Upper lobe of left lung (tissue), 4 donors: ENCODE measurements around the gene CST9L.

Source experiments
- POLR2A ChIP-seq, 4 donors: fragments of 450-650 bp; IDR thresholded peaks; one replicate each; pipeline ENCODE4 v1.5.1; 2016 to 2017; ENCODE audit warnings: antibody characterized with exemption in 4 of 4, mild to moderate bottlenecking in 2 of 4
- TF ChIP-seq, protein P1 (sequence below), 6 experiments: fragments of 450-650 bp in 4 of 6; fragments of 200-600 bp in 2 of 6; sonication (generic) in 2 of 6; IDR thresholded peaks; one replicate each; pipeline ENCODE4 v1.5.1; 2016 to 2019; ENCODE audit warnings: antibody characterized with exemption in 6 of 6

DNA sequence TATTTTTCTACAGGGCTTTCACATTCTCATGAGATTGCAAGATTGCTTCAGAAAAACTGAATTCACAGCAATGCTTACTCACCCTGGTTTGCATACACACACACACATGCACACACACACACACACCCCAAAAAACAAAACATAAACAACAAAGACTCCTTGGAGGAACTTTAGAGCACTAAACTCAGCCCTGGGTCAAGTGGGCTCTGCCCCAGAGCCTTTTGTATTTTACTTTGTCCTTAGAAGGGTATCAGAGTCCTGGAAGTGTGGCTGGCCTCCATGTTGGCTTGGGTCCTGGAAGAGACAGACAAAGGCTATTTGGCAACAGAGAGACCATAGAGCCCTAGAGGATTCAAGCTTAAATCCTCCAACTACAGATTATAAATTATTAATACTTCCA, 45.4 kb upstream of the CST9L start:
- TF ChIP-seq, protein P1, sequence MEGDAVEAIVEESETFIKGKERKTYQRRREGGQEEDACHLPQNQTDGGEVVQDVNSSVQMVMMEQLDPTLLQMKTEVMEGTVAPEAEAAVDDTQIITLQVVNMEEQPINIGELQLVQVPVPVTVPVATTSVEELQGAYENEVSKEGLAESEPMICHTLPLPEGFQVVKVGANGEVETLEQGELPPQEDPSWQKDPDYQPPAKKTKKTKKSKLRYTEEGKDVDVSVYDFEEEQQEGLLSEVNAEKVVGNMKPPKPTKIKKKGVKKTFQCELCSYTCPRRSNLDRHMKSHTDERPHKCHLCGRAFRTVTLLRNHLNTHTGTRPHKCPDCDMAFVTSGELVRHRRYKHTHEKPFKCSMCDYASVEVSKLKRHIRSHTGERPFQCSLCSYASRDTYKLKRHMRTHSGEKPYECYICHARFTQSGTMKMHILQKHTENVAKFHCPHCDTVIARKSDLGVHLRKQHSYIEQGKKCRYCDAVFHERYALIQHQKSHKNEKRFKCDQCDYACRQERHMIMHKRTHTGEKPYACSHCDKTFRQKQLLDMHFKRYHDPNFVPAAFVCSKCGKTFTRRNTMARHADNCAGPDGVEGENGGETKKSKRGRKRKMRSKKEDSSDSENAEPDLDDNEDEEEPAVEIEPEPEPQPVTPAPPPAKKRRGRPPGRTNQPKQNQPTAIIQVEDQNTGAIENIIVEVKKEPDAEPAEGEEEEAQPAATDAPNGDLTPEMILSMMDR (IDR thresholded peaks at IDR 0.05): no peak
- TF ChIP-seq POLR2A (IDR thresholded peaks at IDR 0.05): no peak
